Measurements from ENCODE around the gene RXRA. TPM values are rescaled to one million over a fixed set of nuclear protein-coding genes. Genes with fewer than 3 reads are reported as not detected.
A peak's percentile ranks its signal among the peaks of the same experiment; 100 is the strongest.

The RXRA gene
- total RNA-seq, 4 donors from 2014 or later, result 17.1 to 84.6 (median 24.0) TPM

GRCh38 chr9:134381272-134381661 lies 55.0 kb downstream of the RXRA start:
- no peak for DNase-seq
- no peak for TF ChIP-seq CTCF (IDR thresholded peaks at IDR 0.05)
- TF ChIP-seq POLR2A (IDR thresholded peaks at IDR 0.05), result no peak
- Histone ChIP-seq H3K27ac (no peak overlapping the region), H3K27me3 (no peaks in the 10 kb centered on the region), H3K4me1 (peaks cover 0 to 70% of the 10 kb centered on the region in 2 donors), H3K36me3 (no peaks in the 10 kb centered on the region), H3K9me3 (no peaks in the 10 kb centered on the region), H3K4me3 (no peak overlapping the region)
- intact Hi-C loops (cut with DNase I; ENCODE audit: low total_unique reads), result no loop called here

GRCh38 chr9:134381671-134382516 lies 55.6 kb downstream of the RXRA start:
- no peaks in the 10 kb centered on the region for H3K9me3 ChIP-seq
- intact Hi-C loops (cut with DNase I; ENCODE audit: low total_unique reads), result no loop called here
- H3K27me3 ChIP-seq, result no peaks in the 10 kb centered on the region
- no peak for TF ChIP-seq CTCF (IDR thresholded peaks at IDR 0.05)
- no peak for TF ChIP-seq POLR2A (IDR thresholded peaks at IDR 0.05)
- H3K4me1 ChIP-seq, result peaks cover 0 to 66% of the 10 kb centered on the region in 2 donors
- no peak overlapping the region for H3K27ac ChIP-seq
- peak in 1 of 2 donors; percentile 46 for DNase-seq
- H3K4me3 ChIP-seq, result no peak overlapping the region
- H3K36me3 ChIP-seq, result no peaks in the 10 kb centered on the region

- H3K4me3 ChIP-seq, result no peak overlapping the region
- peaks cover 0 to 68% of the 10 kb centered on the region in 2 donors for H3K4me1 ChIP-seq
- no peak overlapping the region for H3K27ac ChIP-seq
- DNase-seq, result no peak
- TF ChIP-seq CTCF (IDR thresholded peaks at IDR 0.05), result no peak
- H3K36me3 ChIP-seq, result no peaks in the 10 kb centered on the region
- no peaks in the 10 kb centered on the region for H3K9me3 ChIP-seq
- intact Hi-C loops (cut with DNase I; ENCODE audit: low total_unique reads), result no loop called here
- H3K27me3 ChIP-seq, result no peaks in the 10 kb centered on the region
Observed at GRCh38 chr9:134382733-134383132, 56.5 kb downstream of the RXRA start.

- no peak for DNase-seq
- Histone ChIP-seq H3K27ac (no peak overlapping the region), H3K4me3 (no peak overlapping the region), H3K4me1 (peaks cover 0 to 64% of the 10 kb centered on the region in 2 donors), H3K27me3 (no peaks in the 10 kb centered on the region), H3K36me3 (no peaks in the 10 kb centered on the region), H3K9me3 (no peaks in the 10 kb centered on the region)
- TF ChIP-seq CTCF (IDR thresholded peaks at IDR 0.05), result no peak
- no peak for TF ChIP-seq POLR2A (IDR thresholded peaks at IDR 0.05)
- intact Hi-C loops (cut with DNase I; ENCODE audit: low total_unique reads), result no loop called here
Observed at GRCh38 chr9:134383148-134383547, 56.9 kb downstream of the RXRA start.

- TF ChIP-seq POLR2A (IDR thresholded peaks at IDR 0.05), result no peak
- TF ChIP-seq CTCF (IDR thresholded peaks at IDR 0.05), result no peak
- no peak for DNase-seq
- no peak overlapping the region for H3K27ac ChIP-seq
- intact Hi-C loops (cut with DNase I; ENCODE audit: low total_unique reads), result no loop called here
- H3K36me3 ChIP-seq, result no peaks in the 10 kb centered on the region
- H3K4me3 ChIP-seq, result no peak overlapping the region
- H3K9me3 ChIP-seq, result no peaks in the 10 kb centered on the region
- no peaks in the 10 kb centered on the region for H3K27me3 ChIP-seq
- H3K4me1 ChIP-seq, result peaks cover 0 to 50% of the 10 kb centered on the region in 2 donors
Observed at GRCh38 chr9:134384811-134385479, 58.7 kb downstream of the RXRA start.
